WTC11 (cell line): Measurements from ENCODE around the gene KCNN4.

Experiments used
- CTCF ChIP-seq: fragments of 200-600 bp; IDR thresholded peaks from 2 replicates; pipeline ENCODE4 v1.8.0; 2022; ENCODE audit warnings: antibody characterized with exemption
- KAT7 ChIP-seq: sonication (generic); formaldehyde crosslinking; IDR thresholded peaks from 2 replicates; pipeline ENCODE4 v1.8.1; 2023; ENCODE audit warnings: missing genetic modification reagents, mild to moderate bottlenecking, borderline replicate concordance
- MAX ChIP-seq: sonication (generic); formaldehyde crosslinking; IDR thresholded peaks from 2 replicates; pipeline ENCODE4 v1.8.0; 2022; ENCODE audit warnings: mild to moderate bottlenecking, missing genetic modification reagents
- NFYB ChIP-seq: sonication (generic); formaldehyde crosslinking; conservative IDR thresholded peaks from 2 replicates; pipeline ENCODE4 v1.8.0; 2022; ENCODE audit warnings: low read depth, missing genetic modification reagents
- PREB ChIP-seq: sonication (generic); formaldehyde crosslinking; IDR thresholded peaks from 2 replicates; pipeline ENCODE4 v1.8.1; 2022; ENCODE audit warnings: mild to moderate bottlenecking, missing genetic modification reagents, moderate library complexity, borderline replicate concordance
- SP1 ChIP-seq: sonication (generic); formaldehyde crosslinking; conservative IDR thresholded peaks from 2 replicates; pipeline ENCODE4 v1.8.1; 2022; ENCODE audit warnings: missing genetic modification reagents
- ZNF425 ChIP-seq: fragments of 250-450 bp; sonication (Bioruptor Pico); conservative IDR thresholded peaks from 2 replicates; pipeline ENCODE4 v1.9.0; 2021; ENCODE audit warnings: mild to moderate bottlenecking
- TF ChIP-seq, protein P1 (sequence below): sonication (generic); formaldehyde crosslinking; IDR thresholded peaks from 2 replicates; pipeline ENCODE4 v1.8.0; 2022; ENCODE audit warnings: mild to moderate bottlenecking, missing genetic modification reagents
- TF ChIP-seq, protein P2 (sequence below): sonication (generic); formaldehyde crosslinking; IDR thresholded peaks from 2 replicates; pipeline ENCODE4 v1.8.1; 2022; ENCODE audit warnings: low read depth, missing genetic modification reagents, borderline replicate concordance
- TF ChIP-seq, protein P3 (sequence below): sonication (generic); formaldehyde crosslinking; IDR thresholded peaks from 2 replicates; pipeline ENCODE4 v1.8.1; 2023; ENCODE audit warnings: mild to moderate bottlenecking, moderate library complexity, missing genetic modification reagents
- TF ChIP-seq, protein P4 (sequence below): sonication (generic); formaldehyde crosslinking; IDR thresholded peaks from 2 replicates; pipeline ENCODE4 v1.8.1; 2022; ENCODE audit warnings: low read depth, mild to moderate bottlenecking, moderate library complexity, missing genetic modification reagents, borderline replicate concordance
- TF ChIP-seq, protein P5 (sequence below): fragments of 250-450 bp; sonication (Bioruptor Pico); IDR thresholded peaks from 2 replicates; pipeline ENCODE4 v2.1.2; 2022; ENCODE audit warnings: mild to moderate bottlenecking, moderate library complexity
- TF ChIP-seq, protein P6 (sequence below): sonication (generic); formaldehyde crosslinking; IDR thresholded peaks from 2 replicates; pipeline ENCODE4 v1.8.1; 2023; ENCODE audit warnings: mild to moderate bottlenecking, missing genetic modification reagents, moderate library complexity
- TF ChIP-seq, protein P7 (sequence below): sonication (generic); formaldehyde crosslinking; IDR thresholded peaks from 2 replicates; pipeline ENCODE4 v1.8.1; 2023; ENCODE audit warnings: mild to moderate bottlenecking, missing genetic modification reagents

GRCh38 chr19:43751466-43752220 lies 29.1 kb downstream of the KCNN4 start:
- TF ChIP-seq, protein P1, sequence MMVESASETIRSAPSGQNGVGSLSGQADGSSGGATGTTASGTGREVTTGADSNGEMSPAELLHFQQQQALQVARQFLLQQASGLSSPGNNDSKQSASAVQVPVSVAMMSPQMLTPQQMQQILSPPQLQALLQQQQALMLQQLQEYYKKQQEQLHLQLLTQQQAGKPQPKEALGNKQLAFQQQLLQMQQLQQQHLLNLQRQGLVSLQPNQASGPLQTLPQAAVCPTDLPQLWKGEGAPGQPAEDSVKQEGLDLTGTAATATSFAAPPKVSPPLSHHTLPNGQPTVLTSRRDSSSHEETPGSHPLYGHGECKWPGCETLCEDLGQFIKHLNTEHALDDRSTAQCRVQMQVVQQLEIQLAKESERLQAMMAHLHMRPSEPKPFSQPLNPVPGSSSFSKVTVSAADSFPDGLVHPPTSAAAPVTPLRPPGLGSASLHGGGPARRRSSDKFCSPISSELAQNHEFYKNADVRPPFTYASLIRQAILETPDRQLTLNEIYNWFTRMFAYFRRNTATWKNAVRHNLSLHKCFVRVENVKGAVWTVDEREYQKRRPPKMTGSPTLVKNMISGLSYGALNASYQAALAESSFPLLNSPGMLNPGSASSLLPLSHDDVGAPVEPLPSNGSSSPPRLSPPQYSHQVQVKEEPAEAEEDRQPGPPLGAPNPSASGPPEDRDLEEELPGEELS (CRISPR knock-in tag) = no peak
- TF ChIP-seq CTCF (no peak), SP1 (no peak), MAX (CRISPR knock-in tag) (no peak), ZNF425 (CRISPR knock-in tag) (no peak), PREB (CRISPR knock-in tag) (no peak), KAT7 (CRISPR knock-in tag) (no peak), NFYB (CRISPR knock-in tag) (no peak)
- TF ChIP-seq, protein P2, sequence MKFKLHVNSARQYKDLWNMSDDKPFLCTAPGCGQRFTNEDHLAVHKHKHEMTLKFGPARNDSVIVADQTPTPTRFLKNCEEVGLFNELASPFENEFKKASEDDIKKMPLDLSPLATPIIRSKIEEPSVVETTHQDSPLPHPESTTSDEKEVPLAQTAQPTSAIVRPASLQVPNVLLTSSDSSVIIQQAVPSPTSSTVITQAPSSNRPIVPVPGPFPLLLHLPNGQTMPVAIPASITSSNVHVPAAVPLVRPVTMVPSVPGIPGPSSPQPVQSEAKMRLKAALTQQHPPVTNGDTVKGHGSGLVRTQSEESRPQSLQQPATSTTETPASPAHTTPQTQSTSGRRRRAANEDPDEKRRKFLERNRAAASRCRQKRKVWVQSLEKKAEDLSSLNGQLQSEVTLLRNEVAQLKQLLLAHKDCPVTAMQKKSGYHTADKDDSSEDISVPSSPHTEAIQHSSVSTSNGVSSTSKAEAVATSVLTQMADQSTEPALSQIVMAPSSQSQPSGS = no peak
- TF ChIP-seq, protein P3, sequence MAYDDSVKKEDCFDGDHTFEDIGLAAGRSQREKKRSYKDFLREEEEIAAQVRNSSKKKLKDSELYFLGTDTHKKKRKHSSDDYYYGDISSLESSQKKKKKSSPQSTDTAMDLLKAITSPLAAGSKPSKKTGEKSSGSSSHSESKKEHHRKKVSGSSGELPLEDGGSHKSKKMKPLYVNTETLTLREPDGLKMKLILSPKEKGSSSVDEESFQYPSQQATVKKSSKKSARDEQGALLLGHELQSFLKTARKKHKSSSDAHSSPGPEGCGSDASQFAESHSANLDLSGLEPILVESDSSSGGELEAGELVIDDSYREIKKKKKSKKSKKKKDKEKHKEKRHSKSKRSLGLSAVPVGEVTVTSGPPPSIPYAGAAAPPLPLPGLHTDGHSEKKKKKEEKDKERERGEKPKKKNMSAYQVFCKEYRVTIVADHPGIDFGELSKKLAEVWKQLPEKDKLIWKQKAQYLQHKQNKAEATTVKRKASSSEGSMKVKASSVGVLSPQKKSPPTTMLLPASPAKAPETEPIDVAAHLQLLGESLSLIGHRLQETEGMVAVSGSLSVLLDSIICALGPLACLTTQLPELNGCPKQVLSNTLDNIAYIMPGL = no peak
- TF ChIP-seq, protein P4, sequence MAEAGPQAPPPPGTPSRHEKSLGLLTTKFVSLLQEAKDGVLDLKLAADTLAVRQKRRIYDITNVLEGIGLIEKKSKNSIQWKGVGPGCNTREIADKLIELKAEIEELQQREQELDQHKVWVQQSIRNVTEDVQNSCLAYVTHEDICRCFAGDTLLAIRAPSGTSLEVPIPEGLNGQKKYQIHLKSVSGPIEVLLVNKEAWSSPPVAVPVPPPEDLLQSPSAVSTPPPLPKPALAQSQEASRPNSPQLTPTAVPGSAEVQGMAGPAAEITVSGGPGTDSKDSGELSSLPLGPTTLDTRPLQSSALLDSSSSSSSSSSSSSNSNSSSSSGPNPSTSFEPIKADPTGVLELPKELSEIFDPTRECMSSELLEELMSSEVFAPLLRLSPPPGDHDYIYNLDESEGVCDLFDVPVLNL (CRISPR knock-in tag) = no peak
- TF ChIP-seq, protein P5, sequence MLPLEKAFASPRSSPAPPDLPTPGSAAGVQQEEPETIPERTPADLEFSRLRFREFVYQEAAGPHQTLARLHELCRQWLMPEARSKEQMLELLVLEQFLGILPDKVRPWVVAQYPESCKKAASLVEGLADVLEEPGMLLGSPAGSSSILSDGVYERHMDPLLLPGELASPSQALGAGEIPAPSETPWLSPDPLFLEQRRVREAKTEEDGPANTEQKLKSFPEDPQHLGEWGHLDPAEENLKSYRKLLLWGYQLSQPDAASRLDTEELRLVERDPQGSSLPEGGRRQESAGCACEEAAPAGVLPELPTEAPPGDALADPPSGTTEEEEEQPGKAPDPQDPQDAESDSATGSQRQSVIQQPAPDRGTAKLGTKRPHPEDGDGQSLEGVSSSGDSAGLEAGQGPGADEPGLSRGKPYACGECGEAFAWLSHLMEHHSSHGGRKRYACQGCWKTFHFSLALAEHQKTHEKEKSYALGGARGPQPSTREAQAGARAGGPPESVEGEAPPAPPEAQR (CRISPR knock-in tag) = no peak
- TF ChIP-seq, protein P6, sequence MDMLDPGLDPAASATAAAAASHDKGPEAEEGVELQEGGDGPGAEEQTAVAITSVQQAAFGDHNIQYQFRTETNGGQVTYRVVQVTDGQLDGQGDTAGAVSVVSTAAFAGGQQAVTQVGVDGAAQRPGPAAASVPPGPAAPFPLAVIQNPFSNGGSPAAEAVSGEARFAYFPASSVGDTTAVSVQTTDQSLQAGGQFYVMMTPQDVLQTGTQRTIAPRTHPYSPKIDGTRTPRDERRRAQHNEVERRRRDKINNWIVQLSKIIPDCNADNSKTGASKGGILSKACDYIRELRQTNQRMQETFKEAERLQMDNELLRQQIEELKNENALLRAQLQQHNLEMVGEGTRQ (CRISPR knock-in tag) = no peak
- TF ChIP-seq, protein P7, sequence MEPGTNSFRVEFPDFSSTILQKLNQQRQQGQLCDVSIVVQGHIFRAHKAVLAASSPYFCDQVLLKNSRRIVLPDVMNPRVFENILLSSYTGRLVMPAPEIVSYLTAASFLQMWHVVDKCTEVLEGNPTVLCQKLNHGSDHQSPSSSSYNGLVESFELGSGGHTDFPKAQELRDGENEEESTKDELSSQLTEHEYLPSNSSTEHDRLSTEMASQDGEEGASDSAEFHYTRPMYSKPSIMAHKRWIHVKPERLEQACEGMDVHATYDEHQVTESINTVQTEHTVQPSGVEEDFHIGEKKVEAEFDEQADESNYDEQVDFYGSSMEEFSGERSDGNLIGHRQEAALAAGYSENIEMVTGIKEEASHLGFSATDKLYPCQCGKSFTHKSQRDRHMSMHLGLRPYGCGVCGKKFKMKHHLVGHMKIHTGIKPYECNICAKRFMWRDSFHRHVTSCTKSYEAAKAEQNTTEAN (CRISPR knock-in tag) = no peak
